GM19452 (cell line): Measurements from ENCODE around the gene SH3TC2.
"Not testable (repeated sequence)": the region's sequence is repeated elsewhere in the genome, so short reads cannot be mapped to it uniquely, and the experiment has no call there.

Source experiments
- ATAC-seq: cut with Tn5 transposase; IDR thresholded peaks from one replicate; pipeline ENCODE4 v1.9.1; 2021; ENCODE audit not compliant: unreplicated experiment

The SH3TC2 gene

DNA sequence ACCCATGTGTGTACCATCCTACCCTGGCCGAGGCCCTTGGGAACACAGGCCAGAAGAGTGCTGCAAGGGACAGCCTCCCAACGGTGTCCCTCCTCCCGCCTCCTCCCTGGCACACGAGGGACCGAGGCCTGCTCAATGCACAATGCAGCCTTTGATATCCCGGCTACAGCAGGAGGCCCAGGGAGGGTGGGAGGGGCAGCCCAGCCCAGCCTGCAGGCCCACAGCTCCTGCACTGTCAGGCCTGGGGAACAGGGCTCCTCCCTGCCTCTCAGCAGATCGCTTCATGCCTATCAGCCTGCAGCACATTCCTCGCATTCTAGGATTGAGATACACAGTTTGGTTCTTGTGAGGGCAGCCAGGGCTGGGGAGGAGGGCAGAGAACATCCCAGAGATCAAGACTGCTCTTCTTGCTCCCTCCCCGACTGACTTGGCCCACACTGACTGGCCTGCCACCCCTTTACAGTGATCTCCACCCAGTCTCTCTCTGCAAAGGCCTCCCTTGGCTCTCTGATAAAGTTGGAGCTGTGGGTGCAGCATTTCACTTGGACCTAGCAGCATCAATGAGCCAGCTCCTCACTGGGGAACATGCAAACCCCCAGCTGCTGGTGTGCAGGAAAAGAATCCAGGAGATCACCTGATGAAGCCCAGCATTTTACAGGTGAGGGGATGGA is at the start of gene SH3TC2:
Gene SH3TC2 (minus strand): TSS at position 46 of the 671 bp plus-strand sequence. CDS start 40 bp downstream, at position 6.
- no peak for ATAC-seq

DNA sequence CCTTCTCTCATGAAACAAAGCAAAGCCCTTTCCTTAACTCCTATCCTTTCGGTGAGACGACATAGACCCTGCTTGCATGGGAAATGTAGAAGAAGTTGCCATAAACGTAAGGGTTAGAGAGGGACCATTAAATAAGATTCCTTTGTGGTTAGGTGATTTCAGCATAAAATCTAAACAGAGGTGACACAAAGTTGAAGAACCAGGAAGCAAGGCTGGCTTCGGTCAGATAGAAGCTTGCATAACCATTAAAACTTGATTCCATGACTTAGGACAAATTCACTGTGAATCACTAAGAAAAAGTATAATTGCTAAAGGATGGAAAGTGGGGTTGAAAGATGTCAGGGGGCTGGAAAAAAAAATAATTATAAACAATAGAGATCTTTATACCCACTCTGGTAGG is 47.5 kb upstream of the SH3TC2 start:
- no peak for ATAC-seq

GRCh38 chr5:149108651-149109280 is 45.9 kb upstream of the SH3TC2 start:
- no peak for ATAC-seq

- ATAC-seq: no peak
Measured at GRCh38 chr5:149100331-149100730, 37.5 kb upstream of the SH3TC2 start.

- no peak for ATAC-seq
Measured at GRCh38 chr5:149099920-149100319, 37.1 kb upstream of the SH3TC2 start.

- no peak for ATAC-seq
Measured at GRCh38 chr5:149094996-149095395, 32.1 kb upstream of the SH3TC2 start.

- no peak for ATAC-seq
Measured at GRCh38 chr5:149093625-149094024, 30.8 kb upstream of the SH3TC2 start.

DNA sequence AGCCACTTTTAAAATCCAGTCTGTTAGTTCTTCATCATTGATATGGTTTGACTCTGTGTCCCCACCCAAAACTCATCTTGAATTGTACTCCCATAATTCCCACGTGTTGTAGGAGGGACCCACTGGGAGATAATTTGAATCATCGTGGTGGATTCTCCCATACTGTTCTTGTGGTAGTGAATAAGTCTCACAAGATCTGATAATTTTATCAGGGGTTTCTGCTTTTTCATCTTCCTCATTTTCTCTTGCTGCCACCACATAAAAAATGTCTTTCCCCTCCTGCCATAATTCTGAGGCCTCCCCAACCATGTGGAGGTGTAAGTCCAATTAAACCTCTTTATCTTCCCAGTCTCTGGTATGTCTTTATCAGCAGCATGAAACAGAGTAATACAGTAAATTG is 26.9 kb upstream of the SH3TC2 start:
- no peak for ATAC-seq

- ATAC-seq: no peak
Measured at GRCh38 chr5:149088686-149089085, 25.8 kb upstream of the SH3TC2 start.

DNA sequence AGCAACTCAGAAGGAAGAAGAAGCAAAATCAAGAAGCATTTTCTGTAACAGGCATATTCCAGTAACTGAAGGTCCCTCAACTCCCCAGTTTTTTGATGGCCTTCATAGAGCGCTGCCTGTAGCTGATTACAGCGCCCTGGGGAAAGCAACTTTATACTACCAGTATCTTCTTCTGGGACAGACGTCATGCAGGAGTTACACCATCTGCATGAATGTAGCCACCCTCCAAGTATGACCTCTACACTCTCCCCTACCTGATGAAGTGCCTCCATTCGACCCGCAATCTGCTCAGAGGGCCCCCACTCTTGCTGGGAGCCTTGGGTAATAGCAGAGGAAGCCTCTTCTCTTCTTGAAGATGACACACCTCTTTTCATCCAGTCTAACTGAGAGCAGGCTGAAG is 21.0 kb upstream of the SH3TC2 start:
- ATAC-seq: no peak

GRCh38 chr5:149082271-149082670 is 19.4 kb upstream of the SH3TC2 start:
- ATAC-seq: no peak

DNA sequence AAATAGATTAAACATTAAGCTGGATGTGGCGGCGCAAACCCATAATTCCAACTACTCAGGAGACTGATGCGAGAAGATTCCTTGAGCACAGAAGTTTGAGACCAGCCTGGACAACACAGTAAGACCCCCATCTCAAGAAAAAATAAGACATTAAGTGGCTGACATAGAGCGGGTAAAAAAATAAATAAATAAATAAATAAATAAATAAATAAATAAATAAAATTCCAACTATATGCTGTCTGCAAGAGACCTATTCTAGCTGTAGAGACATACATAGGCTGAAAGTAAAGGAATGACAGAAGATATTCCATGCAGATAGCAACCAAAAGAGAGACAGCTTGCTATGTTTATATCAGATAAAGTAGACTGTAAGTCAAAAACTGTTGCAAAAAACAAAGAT is 17.4 kb upstream of the SH3TC2 start:
- no peak for ATAC-seq

- ATAC-seq: no peak
Measured at GRCh38 chr5:149079883-149080282, 17.0 kb upstream of the SH3TC2 start.

GRCh38 chr5:149074071-149074470 is 11.2 kb upstream of the SH3TC2 start:
- ATAC-seq: not testable (repeated sequence)

- ATAC-seq: no peak
Measured at GRCh38 chr5:149073213-149073612, 10.4 kb upstream of the SH3TC2 start.

DNA sequence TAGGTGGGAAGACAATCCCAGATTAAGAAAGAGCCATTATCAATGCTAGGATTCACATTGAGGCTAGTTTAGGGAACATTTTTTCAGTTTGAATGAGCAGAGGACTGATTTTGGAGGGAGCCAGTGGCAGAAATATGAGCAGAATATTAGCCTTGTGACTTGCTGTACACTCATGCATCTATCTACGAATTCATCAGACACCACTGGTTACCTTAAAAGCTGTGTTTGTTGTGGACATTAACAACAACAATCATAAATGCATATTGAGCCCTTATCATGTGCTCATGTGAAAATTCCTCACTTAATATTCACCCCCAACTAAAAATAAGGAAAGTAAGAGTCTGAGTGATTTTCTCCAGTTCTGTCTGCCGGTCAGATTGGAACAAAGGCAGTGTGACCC is 9.9 kb upstream of the SH3TC2 start:
- no peak for ATAC-seq

GRCh38 chr5:149072376-149072775 is 9.5 kb upstream of the SH3TC2 start:
- no peak for ATAC-seq

GRCh38 chr5:149071756-149072155 is 8.9 kb upstream of the SH3TC2 start:
- ATAC-seq: no peak

DNA sequence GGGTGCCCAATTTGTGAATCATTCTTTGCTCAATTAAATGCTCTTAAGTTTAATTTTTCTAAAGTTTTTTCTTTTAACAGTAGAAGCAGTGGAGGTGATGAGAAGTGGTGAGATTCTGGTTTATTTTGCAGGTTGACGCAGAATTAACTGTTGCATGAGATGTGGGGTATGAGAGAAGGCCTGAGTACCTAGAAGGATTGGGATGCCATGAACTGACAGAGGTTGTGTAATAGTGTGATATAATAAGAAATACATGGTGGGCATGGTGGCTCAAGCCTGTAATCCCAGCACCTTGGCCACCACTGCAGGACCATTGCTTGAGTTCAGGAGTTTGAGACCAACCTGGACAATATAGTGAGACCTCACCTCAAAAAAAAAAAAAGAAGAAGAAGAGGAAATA is 8.4 kb upstream of the SH3TC2 start:
- ATAC-seq: no peak

DNA sequence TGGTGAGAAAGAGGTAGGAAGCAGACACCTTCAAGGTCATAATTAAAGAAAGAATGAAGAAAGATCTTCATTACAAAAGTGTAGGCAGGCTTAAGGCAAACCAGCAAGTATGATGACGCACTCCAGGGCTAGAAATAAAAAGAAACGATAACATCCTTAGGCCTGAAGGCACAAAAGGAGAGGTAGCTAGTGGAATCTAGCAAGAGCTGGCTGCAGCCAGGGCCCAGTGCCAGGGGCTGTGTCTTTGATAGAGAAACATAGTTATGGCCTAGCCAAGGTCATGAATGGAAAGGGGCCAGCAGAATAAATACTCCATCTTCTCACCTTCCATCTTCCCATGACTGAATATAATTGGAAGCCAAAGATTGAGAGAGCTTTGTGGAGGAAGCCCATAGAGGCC is 6.8 kb upstream of the SH3TC2 start:
- no peak for ATAC-seq

- ATAC-seq: no peak
Measured at GRCh38 chr5:149063896-149064478, 1.1 kb upstream of the SH3TC2 start.

DNA sequence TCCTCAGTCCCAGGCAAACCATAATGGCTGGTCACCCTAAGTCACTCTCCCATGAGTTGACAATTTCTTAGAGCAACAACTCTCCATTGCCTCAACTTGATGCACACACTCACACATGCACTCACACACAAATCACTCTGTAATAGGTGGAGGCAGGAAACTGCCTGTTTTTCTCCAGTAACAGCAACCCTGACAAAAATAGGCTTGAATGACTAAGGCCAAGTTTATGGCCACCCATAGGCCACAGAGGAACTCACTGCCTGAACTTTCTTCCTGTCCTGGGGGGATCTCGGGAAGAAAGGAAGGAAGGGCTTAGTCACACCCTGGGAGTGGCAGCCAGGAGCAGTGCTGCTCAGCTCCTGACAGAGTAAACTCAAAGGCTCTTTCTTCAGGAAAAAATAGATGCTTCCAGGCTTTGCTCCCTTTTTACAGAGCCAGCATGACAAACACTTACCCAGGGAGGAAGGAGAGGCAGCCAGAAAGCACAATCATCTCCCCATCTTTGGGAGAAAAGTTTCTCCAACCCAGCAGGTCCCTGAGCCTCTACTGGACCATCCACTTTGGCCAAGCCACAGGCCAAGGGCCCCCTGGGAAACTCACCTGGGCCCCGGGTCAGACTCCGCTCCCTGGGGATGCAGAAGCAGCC is 368 bp downstream of the SH3TC2 start:
- no peak for ATAC-seq
